ENCODE results near the gene TXNDC17.
"Not testable (repeated sequence)": the region's sequence is repeated elsewhere in the genome, so short reads cannot be mapped to it uniquely, and the experiment has no call there.

Gene TXNDC17

DNA sequence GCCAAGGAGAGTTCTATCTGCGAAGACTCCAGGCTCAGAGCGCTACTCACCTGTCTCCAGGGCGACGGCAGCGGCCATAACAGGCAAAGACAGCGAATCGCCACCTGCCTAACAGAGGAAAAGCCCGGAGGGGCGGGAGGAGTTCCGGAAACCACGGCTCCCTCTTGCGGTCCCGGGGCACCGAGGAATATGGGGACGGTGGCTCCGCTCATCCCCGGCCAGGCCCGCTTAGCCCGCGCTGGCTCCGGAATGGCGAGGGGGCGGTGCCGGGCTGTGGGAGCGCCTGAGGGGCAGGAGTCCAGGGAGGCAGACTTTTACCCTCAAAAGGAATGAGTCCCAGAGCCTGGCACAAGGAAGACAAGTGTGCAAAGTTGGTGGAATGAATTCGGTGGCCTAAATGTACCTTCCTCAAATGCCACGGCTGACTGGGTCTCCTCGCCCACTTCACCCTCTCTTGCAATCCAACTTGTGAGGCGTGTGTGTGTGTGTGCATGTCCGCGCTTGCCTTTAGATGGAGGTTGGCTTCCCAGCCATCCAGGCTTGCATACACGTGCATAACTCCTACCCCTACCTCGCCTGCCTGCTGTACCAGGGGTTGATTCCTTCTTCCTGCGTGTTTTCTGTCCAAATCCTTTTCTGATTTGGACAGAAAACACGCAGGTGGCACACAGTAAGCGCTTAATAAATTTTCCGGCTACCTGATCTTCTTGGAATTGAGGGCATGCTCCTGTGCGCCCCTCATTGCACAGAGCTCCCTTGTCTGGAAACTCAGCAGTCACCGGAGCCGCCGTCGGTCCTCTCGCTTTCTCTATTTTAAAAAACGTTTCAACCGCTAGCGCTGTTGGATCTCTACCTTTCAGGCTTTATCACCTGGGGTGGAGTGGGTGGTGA, 14.2 kb downstream of the TXNDC17 start (continued):
- TF ChIP-seq, protein P1, sequence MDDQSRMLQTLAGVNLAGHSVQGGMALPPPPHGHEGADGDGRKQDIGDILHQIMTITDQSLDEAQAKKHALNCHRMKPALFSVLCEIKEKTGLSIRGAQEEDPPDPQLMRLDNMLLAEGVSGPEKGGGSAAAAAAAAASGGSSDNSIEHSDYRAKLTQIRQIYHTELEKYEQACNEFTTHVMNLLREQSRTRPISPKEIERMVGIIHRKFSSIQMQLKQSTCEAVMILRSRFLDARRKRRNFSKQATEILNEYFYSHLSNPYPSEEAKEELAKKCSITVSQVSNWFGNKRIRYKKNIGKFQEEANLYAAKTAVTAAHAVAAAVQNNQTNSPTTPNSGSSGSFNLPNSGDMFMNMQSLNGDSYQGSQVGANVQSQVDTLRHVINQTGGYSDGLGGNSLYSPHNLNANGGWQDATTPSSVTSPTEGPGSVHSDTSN (CRISPR knock-in tag; IDR thresholded peaks at IDR 0.05) = no peak
- TF ChIP-seq MZF1 (tag by site-specific recombination; IDR thresholded peaks at IDR 0.05; ENCODE audit: borderline replicate concordance) (peak; percentile 31; the same call in 1 of the 2 replicates), KLF9 (tag by site-specific recombination; IDR thresholded peaks at IDR 0.05; ENCODE audit: low read depth) (no peak), ZNF658 (tag by site-specific recombination; IDR thresholded peaks at IDR 0.05) (no peak), ZNF121 (tag by site-specific recombination; IDR thresholded peaks at IDR 0.05) (no peak), ZNF747 (tag by site-specific recombination; IDR thresholded peaks at IDR 0.05) (no peak), ZNF132 (tag by site-specific recombination; IDR thresholded peaks at IDR 0.05; ENCODE audit: borderline replicate concordance) (no peak), OSR2 (tag by site-specific recombination; IDR thresholded peaks at IDR 0.05) (no peak), KLF1 (tag by site-specific recombination; IDR thresholded peaks at IDR 0.05) (no peak), ZNF521 (tag by site-specific recombination; IDR thresholded peaks at IDR 0.05) (no peak), ZNF544 (tag by site-specific recombination; IDR thresholded peaks at IDR 0.05) (no peak), ZNF791 (tag by site-specific recombination; IDR thresholded peaks at IDR 0.05) (no peak)
- TF ChIP-seq, protein P2, sequence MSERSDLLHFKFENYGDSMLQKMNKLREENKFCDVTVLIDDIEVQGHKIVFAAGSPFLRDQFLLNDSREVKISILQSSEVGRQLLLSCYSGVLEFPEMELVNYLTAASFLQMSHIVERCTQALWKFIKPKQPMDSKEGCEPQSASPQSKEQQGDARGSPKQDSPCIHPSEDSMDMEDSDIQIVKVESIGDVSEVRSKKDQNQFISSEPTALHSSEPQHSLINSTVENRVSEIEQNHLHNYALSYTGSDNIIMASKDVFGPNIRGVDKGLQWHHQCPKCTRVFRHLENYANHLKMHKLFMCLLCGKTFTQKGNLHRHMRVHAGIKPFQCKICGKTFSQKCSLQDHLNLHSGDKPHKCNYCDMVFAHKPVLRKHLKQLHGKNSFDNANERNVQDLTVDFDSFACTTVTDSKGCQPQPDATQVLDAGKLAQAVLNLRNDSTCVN (tag by site-specific recombination; optimal IDR thresholded peaks at IDR 0.05) = peak; percentile 29
- TF ChIP-seq, protein P3, sequence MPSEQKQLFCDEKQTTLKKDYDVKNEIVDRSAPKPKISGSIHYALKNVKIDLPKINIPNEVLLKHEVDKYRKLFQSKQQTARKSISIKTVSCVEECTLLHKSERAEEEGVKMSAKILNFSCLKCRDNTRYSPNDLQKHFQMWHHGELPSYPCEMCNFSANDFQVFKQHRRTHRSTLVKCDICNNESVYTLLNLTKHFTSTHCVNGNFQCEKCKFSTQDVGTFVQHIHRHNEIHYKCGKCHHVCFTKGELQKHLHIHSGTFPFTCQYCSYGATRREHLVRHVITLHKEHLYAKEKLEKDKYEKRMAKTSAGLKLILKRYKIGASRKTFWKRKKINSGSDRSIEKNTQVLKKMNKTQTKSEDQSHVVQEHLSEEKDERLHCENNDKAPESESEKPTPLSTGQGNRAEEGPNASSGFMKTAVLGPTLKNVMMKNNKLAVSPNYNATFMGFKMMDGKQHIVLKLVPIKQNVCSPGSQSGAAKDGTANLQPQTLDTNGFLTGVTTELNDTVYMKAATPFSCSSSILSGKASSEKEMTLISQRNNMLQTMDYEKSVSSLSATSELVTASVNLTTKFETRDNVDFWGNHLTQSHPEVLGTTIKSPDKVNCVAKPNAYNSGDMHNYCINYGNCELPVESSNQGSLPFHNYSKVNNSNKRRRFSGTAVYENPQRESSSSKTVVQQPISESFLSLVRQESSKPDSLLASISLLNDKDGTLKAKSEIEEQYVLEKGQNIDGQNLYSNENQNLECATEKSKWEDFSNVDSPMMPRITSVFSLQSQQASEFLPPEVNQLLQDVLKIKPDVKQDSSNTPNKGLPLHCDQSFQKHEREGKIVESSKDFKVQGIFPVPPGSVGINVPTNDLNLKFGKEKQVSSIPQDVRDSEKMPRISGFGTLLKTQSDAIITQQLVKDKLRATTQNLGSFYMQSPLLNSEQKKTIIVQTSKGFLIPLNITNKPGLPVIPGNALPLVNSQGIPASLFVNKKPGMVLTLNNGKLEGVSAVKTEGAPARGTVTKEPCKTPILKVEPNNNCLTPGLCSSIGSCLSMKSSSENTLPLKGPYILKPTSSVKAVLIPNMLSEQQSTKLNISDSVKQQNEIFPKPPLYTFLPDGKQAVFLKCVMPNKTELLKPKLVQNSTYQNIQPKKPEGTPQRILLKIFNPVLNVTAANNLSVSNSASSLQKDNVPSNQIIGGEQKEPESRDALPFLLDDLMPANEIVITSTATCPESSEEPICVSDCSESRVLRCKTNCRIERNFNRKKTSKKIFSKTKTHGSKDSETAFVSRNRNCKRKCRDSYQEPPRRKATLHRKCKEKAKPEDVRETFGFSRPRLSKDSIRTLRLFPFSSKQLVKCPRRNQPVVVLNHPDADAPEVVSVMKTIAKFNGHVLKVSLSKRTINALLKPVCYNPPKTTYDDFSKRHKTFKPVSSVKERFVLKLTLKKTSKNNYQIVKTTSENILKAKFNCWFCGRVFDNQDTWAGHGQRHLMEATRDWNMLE (tag by site-specific recombination; conservative IDR thresholded peaks at IDR 0.05; ENCODE audit: low read depth) = no peak
- TF ChIP-seq, protein P4, sequence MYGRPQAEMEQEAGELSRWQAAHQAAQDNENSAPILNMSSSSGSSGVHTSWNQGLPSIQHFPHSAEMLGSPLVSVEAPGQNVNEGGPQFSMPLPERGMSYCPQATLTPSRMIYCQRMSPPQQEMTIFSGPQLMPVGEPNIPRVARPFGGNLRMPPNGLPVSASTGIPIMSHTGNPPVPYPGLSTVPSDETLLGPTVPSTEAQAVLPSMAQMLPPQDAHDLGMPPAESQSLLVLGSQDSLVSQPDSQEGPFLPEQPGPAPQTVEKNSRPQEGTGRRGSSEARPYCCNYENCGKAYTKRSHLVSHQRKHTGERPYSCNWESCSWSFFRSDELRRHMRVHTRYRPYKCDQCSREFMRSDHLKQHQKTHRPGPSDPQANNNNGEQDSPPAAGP (tag by site-specific recombination; IDR thresholded peaks at IDR 0.05) = no peak

DNA sequence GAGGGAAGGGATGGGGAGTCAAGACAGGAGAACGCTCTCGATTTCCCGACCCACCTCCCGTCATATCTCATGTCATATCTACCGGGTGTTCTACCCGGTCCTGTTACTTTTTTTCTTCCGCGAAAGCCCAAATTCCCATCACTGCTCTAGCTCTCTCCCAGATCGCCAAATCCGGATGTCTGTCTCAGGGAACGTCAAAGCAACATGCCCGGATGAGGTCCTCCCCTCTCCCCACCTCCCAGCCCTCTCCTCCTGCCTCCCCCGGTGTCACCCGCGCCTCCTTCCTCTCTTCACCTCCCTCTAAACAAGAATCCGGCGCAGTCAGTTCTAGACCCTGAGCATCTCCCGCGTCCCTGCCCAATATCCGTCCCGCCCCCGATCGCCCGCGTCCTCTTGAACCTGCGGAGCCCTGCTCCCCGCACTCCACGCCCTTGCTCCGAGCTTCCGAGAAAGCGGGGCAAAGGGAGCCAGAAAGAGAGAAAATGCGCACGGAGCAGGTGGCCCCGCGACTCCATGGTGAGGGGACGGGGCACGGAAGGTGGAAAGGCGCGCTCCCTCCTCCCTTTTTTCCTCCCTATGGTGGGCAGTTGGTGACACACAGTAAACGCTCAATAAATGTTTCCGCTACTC, 15.0 kb downstream of the TXNDC17 start:
- H3K27ac ChIP-seq (ENCODE audit: extremely low read depth, low read depth, low read length); POLR2A ChIA-PET; CTCF ChIA-PET; H3K9me3 ChIP-seq (ENCODE audit: control insufficient read depth, insufficient read depth, low read depth, low read length): not testable (repeated sequence)
- Histone ChIP-seq H3K4me3 (ENCODE audit: low read depth, low read length) (peak overlapping the region; percentile 17), H3K36me3 (ENCODE audit: control insufficient read depth in 2 of 2, insufficient read depth in 1 of 2, low read length in 2 of 2) (peaks cover 0 to 14% of the 10 kb centered on the region in 2 experiments; a peak in 1 of 3 replicates), H3K4me1 (ENCODE audit: control insufficient read depth, insufficient read depth, low read length) (peaks cover 17% of the 10 kb centered on the region)
